GM12864 (cell line): ENCODE data around the gene JCHAIN.
A peak's percentile ranks its signal among the peaks of the same experiment; 100 is the strongest.
"Not testable (repeated sequence)": the region's sequence is repeated elsewhere in the genome, so short reads cannot be mapped to it uniquely, and the experiment has no call there.

Source experiments
- DNase-seq: peaks from one replicate; pipeline ENCODE4 v3.0.0-alpha.2; 2011; ENCODE audit warnings: low read depth
- H3K4me3 ChIP-seq: 2 replicates; pipeline ENCODE4 v1.5.1; 2011; ENCODE audit warnings: mild to moderate bottlenecking, low read depth, low read length, control low read depth
- TF ChIP-seq, protein P1 (sequence below): IDR thresholded peaks from 2 replicates; pipeline ENCODE4 v1.5.1; 2011; ENCODE audit warnings: low read depth, mild to moderate bottlenecking, moderate library complexity, low read length, control low read depth, inconsistent platforms; ENCODE audit errors: missing control alignments

The JCHAIN gene

DNA sequence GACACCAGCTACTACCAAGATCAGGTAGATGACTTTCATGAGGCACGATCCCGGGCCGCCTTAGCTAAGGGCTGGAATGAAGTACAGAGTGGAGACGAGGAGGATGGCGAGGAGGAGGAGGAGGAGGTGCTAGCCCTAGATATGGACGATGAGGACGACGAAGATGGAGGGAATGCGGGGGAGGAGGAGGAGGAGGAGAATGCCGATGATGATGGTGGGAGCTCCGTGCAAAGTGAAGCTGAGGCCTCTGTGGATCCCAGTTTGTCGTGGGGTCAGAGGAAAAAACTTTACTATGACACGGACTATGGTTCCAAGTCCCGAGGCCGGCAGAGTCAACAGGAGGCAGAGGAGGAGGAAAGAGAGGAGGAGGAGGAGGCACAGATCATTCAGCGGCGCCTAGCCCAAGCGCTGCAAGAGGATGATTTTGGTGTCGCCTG is 22.5 kb upstream of the JCHAIN start:
- peak overlapping the region; percentile 80 for H3K4me3 ChIP-seq
- TF ChIP-seq, protein P1, sequence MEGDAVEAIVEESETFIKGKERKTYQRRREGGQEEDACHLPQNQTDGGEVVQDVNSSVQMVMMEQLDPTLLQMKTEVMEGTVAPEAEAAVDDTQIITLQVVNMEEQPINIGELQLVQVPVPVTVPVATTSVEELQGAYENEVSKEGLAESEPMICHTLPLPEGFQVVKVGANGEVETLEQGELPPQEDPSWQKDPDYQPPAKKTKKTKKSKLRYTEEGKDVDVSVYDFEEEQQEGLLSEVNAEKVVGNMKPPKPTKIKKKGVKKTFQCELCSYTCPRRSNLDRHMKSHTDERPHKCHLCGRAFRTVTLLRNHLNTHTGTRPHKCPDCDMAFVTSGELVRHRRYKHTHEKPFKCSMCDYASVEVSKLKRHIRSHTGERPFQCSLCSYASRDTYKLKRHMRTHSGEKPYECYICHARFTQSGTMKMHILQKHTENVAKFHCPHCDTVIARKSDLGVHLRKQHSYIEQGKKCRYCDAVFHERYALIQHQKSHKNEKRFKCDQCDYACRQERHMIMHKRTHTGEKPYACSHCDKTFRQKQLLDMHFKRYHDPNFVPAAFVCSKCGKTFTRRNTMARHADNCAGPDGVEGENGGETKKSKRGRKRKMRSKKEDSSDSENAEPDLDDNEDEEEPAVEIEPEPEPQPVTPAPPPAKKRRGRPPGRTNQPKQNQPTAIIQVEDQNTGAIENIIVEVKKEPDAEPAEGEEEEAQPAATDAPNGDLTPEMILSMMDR: no peak
- DNase-seq: no peak

- H3K4me3 ChIP-seq: peak within 1 kb of the TSS; percentile 80
- TF ChIP-seq, protein P1: peak; percentile 94
- peak; percentile 90 for DNase-seq
Measured at GRCh38 chr4:70687821-70688794, 21.8 kb upstream of the JCHAIN start, which contains the start of gene UTP3. TSS of gene UTP3 (plus strand) at chr4:70688532. CDS start at chr4:70688678, 146 bp downstream.

DNA sequence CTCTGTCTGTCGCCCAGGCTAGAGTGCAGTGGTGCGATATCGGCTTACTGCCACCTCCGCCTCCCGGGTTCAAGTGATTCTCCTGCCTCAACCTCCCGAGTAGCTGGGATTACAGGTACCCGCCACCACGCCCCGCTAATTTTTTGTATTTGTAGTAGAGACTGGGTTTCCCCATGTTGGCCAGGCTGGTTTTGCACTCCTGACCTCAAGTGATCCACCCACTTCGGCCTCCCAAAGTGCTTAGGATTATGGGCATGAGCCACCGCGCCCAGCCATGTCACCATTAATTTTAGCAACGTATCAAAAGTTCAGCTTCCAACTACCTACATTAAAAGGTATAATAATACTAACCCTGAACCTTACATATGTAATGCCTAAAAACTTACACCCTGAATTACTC is 21.1 kb upstream of the JCHAIN start:
- H3K4me3 ChIP-seq: peak overlapping the region; percentile 80
- DNase-seq: no peak
- TF ChIP-seq, protein P1: no peak

GRCh38 chr4:70682142-70682541 is 15.8 kb upstream of the JCHAIN start:
- not testable (repeated sequence) for DNase-seq, H3K4me3 ChIP-seq

- DNase-seq: no peak
- TF ChIP-seq, protein P1: no peak
- no peak overlapping the region for H3K4me3 ChIP-seq
Measured at GRCh38 chr4:70681704-70682103, 15.4 kb upstream of the JCHAIN start.

DNA sequence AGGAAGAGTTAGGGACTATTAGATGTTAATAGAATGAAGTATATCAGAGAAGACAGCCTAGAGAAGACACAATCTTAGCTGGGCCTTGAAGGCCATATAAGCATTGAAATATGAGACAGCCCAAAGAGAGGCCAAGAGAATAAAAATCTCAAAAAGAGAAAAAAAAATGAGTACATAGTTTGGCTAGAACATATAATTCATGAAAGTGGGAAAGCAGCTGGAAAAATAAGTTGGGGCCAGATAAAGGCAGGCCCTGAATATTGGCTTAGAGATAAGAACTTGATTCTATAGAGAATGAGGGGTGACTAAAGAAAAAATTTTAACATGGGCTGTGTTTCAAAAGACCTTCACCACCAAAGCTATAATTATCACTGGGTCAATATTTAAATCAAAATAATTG is 14.6 kb upstream of the JCHAIN start:
- no peak for DNase-seq
- TF ChIP-seq, protein P1: no peak
- no peak overlapping the region for H3K4me3 ChIP-seq

GRCh38 chr4:70678383-70678999 is 12.2 kb upstream of the JCHAIN start:
- TF ChIP-seq, protein P1: no peak
- H3K4me3 ChIP-seq: no peak overlapping the region
- peak; percentile 81 for DNase-seq
